Measurements from ENCODE around the gene RBMS3. TPM values are rescaled to one million over a fixed set of nuclear protein-coding genes. Genes with fewer than 3 reads are reported as not detected.
"Not testable (repeated sequence)": the region's sequence is repeated elsewhere in the genome, so short reads cannot be mapped to it uniquely, and the experiment has no call there.

The RBMS3 gene
- total RNA-seq, 3 donors from 2014 or later: 48.4 to 117 (median 103) TPM

DNA sequence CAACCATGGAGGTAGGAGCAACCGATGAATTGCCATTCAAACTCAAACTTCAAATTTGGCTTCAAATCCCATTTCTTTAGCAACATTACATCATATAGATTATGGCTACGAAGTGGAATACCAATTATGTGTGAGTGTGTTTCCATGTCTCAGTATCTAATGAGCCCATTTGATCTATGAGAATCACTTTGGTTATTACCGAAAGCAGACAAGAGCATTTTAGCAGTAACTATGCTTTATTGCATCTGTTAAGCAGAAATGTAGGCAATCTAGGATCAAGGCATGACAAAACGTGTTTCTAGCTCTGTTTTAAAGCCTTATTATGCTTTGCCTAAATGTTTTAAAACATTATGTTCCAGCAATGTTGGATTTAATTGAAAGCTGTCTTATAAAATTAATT lies 743.6 kb downstream of the RBMS3 start:
- DNase-seq (ENCODE audit: low spot score in 2 of 2): no peak
- Histone ChIP-seq H3K4me1 (no peaks in the 10 kb centered on the region), H3K9me3 (no peaks in the 10 kb centered on the region), H3K4me3 (no peak overlapping the region), H3K27me3 (no peaks in the 10 kb centered on the region), H3K36me3 (no peaks in the 10 kb centered on the region), H3K27ac (no peak overlapping the region)
- TF ChIP-seq, protein P1, sequence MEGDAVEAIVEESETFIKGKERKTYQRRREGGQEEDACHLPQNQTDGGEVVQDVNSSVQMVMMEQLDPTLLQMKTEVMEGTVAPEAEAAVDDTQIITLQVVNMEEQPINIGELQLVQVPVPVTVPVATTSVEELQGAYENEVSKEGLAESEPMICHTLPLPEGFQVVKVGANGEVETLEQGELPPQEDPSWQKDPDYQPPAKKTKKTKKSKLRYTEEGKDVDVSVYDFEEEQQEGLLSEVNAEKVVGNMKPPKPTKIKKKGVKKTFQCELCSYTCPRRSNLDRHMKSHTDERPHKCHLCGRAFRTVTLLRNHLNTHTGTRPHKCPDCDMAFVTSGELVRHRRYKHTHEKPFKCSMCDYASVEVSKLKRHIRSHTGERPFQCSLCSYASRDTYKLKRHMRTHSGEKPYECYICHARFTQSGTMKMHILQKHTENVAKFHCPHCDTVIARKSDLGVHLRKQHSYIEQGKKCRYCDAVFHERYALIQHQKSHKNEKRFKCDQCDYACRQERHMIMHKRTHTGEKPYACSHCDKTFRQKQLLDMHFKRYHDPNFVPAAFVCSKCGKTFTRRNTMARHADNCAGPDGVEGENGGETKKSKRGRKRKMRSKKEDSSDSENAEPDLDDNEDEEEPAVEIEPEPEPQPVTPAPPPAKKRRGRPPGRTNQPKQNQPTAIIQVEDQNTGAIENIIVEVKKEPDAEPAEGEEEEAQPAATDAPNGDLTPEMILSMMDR (IDR thresholded peaks at IDR 0.05): no peak
- TF ChIP-seq POLR2AphosphoS5 (IDR thresholded peaks at IDR 0.05): no peak
- no peak for TF ChIP-seq POLR2A (IDR thresholded peaks at IDR 0.05)
- intact Hi-C loops (cut with DNase I; ENCODE audit: low total_unique reads): no loop called here

- H3K9me3 ChIP-seq: no peaks in the 10 kb centered on the region
- intact Hi-C loops (cut with DNase I; ENCODE audit: low total_unique reads): no loop called here
- no peaks in the 10 kb centered on the region for H3K36me3 ChIP-seq
- no peaks in the 10 kb centered on the region for H3K4me1 ChIP-seq
- no peak overlapping the region for H3K4me3 ChIP-seq
- no peak overlapping the region for H3K27ac ChIP-seq
- TF ChIP-seq POLR2AphosphoS5 (IDR thresholded peaks at IDR 0.05) (no peak), POLR2A (IDR thresholded peaks at IDR 0.05) (no peak)
- TF ChIP-seq, protein P1 (IDR thresholded peaks at IDR 0.05): no peak
- no peaks in the 10 kb centered on the region for H3K27me3 ChIP-seq
- DNase-seq (ENCODE audit: low spot score in 2 of 2): no peak
Observed at GRCh38 chr3:30026851-30027250, 746.0 kb downstream of the RBMS3 start.

DNA sequence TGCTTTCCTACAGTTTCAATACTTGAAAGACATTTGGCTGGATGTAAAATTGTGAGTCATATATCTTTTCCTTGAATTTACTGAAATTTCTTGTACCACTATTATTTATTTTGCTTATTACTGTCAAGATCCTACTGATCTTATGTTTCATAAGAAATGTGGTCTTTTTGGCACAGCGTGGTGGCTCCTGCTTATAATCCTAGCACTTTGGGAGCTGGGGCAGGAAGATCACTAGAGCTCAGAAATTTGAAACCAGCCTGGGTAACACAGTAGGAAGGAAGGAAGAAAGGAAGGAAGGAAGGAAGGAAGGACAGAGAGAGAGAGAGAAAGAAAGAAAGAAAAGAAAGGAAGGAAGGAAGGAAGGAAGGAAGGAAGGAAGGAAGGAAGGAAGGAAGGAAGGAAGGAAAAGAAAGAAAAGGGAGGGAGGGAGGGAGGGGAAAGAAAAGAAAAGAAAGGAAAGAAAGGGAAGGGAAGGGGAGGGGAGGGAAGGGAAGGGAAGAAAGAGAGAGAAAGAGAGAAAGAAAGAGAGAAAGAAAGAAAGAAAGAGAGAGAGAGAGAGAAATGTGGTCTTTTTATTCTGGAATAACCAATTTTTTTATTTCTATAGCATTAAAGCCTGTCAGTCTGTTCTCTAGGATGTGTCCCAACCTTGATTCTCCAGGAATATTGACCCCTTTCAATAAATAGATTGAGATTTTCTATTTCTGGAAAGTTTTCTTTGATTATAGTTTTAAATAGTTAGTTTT lies 753.5 kb downstream of the RBMS3 start:
- no peak overlapping the region for H3K4me3 ChIP-seq

DNA sequence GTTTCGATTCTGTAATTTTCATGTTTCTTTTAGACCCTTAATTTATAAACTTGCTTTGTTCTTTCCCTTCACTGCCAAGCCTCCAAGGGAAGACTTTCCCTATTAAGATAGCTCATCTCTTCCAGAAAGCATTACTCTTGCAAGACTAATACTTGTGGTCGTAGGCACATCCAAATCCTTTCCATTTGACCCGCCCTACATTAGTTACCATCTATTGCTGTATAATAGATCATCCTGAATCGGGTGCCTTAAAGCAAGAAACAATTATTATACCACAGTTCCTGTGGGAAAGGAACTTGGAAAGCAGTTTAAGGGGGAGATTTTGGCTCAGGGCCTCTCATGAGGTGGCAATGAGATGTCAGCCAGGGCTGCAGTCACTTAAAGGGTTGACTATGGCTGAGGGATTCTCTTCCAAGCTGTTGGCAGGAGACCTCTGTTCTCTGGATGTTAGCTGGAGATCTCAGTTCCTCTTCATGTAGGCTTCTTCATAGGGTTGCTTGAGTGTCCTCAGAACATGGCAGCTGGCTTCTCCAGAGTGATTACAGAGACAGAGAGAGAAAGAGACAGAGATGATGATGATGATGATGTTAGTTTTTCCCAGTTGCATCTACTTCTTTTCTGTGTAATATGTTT lies 755.2 kb downstream of the RBMS3 start:
- H3K4me3 ChIP-seq: no peak overlapping the region
- no peak overlapping the region for H3K27ac ChIP-seq
- H3K27me3 ChIP-seq: no peaks in the 10 kb centered on the region
- no peak for DNase-seq (ENCODE audit: low spot score in 2 of 2)
- H3K9me3 ChIP-seq: no peaks in the 10 kb centered on the region
- intact Hi-C loops (cut with DNase I; ENCODE audit: low total_unique reads): no loop called here
- TF ChIP-seq, protein P1 (IDR thresholded peaks at IDR 0.05): no peak
- TF ChIP-seq POLR2A (IDR thresholded peaks at IDR 0.05): no peak
- no peak for TF ChIP-seq POLR2AphosphoS5 (IDR thresholded peaks at IDR 0.05)
- H3K4me1 ChIP-seq: no peaks in the 10 kb centered on the region
- no peaks in the 10 kb centered on the region for H3K36me3 ChIP-seq

More for the DNA sequence above, 753.5 kb downstream of the RBMS3 start:
- Histone ChIP-seq H3K36me3 (no peaks in the 10 kb centered on the region), H3K27ac (no peak overlapping the region), H3K27me3 (no peaks in the 10 kb centered on the region), H3K4me1 (no peaks in the 10 kb centered on the region), H3K9me3 (no peaks in the 10 kb centered on the region)
- DNase-seq (ENCODE audit: low spot score in 2 of 2): no peak
- intact Hi-C loops (cut with DNase I; ENCODE audit: low total_unique reads): no loop called here
- TF ChIP-seq POLR2AphosphoS5 (IDR thresholded peaks at IDR 0.05) (no peak), POLR2A (IDR thresholded peaks at IDR 0.05) (no peak)
- TF ChIP-seq, protein P1 (IDR thresholded peaks at IDR 0.05): no peak

- no peak for DNase-seq (ENCODE audit: low spot score in 2 of 2)
- Histone ChIP-seq H3K4me3 (no peak overlapping the region), H3K9me3 (no peaks in the 10 kb centered on the region), H3K27me3 (no peaks in the 10 kb centered on the region), H3K4me1 (no peaks in the 10 kb centered on the region), H3K27ac (no peak overlapping the region), H3K36me3 (no peaks in the 10 kb centered on the region)
- TF ChIP-seq POLR2AphosphoS5 (IDR thresholded peaks at IDR 0.05) (no peak), POLR2A (IDR thresholded peaks at IDR 0.05) (no peak)
- TF ChIP-seq, protein P1 (IDR thresholded peaks at IDR 0.05): no peak
- intact Hi-C loops (cut with DNase I; ENCODE audit: low total_unique reads): no loop called here
Observed at GRCh38 chr3:30040126-30040525, 759.3 kb downstream of the RBMS3 start.

GRCh38 chr3:30041481-30041880 lies 760.6 kb downstream of the RBMS3 start:
- DNase-seq (ENCODE audit: low spot score in 2 of 2); H3K4me1 ChIP-seq; H3K4me3 ChIP-seq; H3K27me3 ChIP-seq; H3K9me3 ChIP-seq; H3K27ac ChIP-seq; H3K36me3 ChIP-seq; intact Hi-C loops (cut with DNase I; ENCODE audit: low total_unique reads): not testable (repeated sequence)
